Astrocyte of the hippocampus (primary cell): Measurements from ENCODE around the gene NPFFR1.
"Not testable (repeated sequence)": the region's sequence is repeated elsewhere in the genome, so short reads cannot be mapped to it uniquely, and the experiment has no call there.

Source experiments
- DNase-seq: peaks from one replicate; pipeline ENCODE4 v3.0.0; 2011; ENCODE audit warnings: low read depth, low spot score

NPFFR1 gene

DNA sequence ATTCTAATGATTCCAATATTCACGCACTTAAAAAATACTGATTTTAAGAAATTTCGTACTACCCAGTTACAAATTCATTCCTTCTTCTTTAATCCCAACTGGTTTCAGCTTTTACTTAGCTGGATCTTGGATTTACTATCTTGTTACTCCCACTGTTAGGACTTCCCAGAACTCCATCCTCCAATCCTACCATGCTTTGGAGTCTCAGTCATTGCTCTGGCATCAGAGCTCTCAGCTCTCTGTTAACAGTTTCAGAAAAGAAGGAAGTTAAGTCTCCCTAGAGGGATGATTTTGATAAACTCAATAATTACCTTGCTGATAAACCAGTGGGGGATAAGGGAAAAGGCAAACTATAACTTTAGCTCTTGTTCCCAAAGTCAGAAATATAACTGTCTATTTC, 60.1 kb downstream of the NPFFR1 start:
- no peak for DNase-seq

DNA sequence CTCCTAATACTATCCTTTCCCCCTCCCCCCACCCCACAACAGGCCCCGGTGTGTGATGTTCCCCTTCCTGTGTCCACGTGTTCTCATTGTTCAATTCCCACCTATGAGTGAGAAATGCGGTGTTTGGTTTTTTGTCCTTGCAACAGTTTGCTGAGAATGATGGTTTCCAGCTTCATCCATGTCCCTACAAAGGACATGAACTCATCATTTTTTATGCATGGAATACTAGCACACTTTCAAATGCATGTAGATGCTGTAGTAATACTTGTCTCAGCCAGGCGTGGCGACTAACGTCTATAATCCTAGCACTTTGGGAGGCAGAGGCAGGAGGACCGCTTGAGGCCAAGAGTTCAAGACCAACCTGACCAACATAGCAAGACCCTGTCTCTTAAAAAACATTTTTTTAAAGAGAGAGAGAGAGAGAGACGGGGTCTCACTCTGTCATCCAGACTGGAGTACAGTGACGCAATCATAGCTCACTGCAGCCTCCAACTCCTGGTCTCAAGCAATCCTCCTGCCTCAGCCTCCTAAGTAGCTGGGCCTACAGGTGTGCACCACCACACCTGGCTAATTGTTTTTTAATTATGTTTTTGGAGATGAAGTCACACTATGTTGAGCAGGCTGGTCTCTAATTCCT, 60.9 kb downstream of the NPFFR1 start:
- DNase-seq: not testable (repeated sequence)

DNA sequence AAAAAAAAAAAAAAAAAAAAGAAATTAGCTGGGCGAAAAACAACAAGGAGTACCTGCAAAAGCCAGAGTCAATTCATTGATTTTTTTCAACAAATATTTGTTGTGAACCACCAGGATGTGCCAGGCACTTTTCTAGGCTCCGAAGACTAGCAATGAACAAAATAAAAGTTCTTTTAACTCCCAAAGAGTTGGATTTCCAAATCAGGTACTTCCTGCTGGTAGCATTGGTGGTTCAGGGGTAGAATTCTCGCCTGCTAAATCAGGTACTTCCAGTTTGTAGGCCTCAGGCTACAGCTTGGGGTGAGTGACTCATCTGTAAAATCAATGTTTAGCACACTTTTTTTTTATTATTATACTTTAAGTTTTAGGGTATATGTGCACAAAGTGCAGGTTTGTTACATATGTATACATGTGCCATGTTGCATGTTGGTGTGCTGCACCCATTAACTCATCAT, 61.4 kb downstream of the NPFFR1 start:
- DNase-seq: no peak

DNA sequence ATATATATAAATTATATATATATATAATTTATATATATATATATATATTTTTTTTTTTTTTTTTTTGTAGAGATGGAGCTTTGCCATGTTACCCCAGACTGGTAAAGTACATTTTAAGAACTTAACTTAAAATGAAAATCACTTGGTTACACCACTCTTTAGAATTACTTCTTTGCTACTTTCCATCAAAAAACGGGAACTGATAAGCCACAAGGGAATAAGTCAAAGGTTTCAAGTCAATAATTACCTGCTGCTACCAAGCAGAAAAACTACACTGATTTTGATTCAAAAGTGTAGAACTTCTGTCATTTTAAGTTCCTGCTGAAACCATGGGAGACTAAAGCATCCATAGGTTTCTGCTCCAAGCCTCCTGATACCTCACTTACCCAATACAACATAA, 62.8 kb downstream of the NPFFR1 start:
- DNase-seq: no peak

DNA sequence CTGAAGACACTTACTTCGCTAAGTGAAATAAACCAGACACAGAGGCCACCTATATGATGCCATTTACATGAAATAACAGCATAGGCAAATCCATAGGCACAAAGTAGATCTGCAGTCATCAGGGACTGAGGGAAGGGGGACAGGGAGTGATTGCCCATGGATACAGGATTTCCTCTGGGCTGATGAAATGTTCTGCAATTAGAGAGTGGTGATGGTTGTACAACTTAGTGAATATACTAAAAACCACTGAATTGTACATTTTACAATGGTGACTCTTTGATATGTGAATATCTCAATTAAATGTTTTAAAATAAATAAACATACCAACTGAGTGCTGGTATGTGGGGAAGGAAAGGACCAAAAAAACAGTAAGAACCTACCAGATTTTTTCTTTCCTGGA, 70.9 kb downstream of the NPFFR1 start:
- no peak for DNase-seq

- no peak for DNase-seq
Observed at GRCh38 chr10:70212277-70212676, 71.5 kb downstream of the NPFFR1 start.

DNA sequence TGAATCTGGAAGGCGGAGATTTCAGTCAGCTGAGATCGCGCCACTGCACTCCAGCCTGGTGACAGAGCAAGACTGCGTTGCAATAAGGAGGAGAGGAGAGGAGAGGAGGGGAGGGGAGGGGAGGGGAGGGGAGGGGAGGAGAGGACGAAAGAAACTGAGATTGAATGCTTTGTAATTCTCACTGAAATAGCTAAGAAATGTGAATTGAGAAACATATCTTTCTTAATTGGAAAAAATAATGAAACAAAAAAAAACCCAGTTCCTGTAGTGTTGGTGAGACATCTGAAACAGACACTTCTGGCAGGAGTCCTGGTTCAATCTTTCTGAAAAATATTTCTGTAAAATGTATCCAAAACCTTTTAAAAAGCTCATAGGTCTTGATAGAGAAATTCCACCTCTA, 77.0 kb downstream of the NPFFR1 start:
- no peak for DNase-seq

DNA sequence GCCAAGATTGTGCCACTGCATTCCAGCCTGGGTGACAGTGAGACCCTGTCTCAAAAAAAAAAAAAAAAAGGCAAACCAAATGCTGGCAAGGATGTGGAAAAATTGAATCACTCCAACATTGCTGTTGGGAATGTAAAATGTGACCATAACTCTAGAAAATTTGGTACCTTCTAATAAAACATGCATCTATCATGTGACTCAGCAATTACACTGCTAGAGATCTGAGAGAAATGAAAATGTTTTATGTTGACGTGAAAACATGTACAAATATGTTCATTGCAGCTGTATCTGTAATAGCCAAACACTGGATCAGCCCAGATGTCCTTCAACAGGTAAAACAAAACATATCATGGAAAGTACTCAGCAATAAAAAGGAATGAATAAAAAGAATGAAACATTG, 82.7 kb downstream of the NPFFR1 start:
- DNase-seq: no peak

GRCh38 chr10:70198696-70199466, 84.9 kb downstream of the NPFFR1 start:
- no peak for DNase-seq
